CD4-positive, alpha-beta T cell treated with Interleukin-6 for 4 hours (primary cell): ENCODE measurements around the gene C1orf105.
"Not testable (repeated sequence)": the region's sequence is repeated elsewhere in the genome, so short reads cannot be mapped to it uniquely, and the experiment has no call there.

ENCODE experiments used
- DNase-seq: peaks from one replicate; pipeline ENCODE4 v3.0.0-alpha.2; 2020; ENCODE audit warnings: mixed read lengths

Gene C1orf105

DNA sequence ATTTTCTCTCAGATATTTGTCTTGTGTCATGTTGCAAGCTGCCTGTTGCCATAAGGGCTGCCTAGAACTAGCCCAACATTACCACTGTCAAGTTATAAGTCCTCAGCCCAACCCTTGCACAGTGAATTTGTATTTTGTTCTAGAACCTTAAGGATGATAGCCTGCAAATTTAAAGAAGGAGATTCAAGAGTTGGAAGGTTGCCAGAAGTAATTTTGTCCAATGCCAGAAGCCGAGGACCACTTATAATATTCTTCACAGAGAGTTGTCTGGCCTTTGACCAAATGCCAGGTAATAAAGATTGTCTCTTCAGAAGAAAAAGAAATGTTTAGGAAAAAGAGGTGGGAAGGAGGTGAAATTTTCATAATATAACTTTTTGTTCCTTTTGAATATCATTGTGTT is 71.9 kb downstream of the C1orf105 start:
- no peak for DNase-seq

GRCh38 chr1:172494166-172494565 is 73.7 kb downstream of the C1orf105 start:
- DNase-seq = no peak

DNA sequence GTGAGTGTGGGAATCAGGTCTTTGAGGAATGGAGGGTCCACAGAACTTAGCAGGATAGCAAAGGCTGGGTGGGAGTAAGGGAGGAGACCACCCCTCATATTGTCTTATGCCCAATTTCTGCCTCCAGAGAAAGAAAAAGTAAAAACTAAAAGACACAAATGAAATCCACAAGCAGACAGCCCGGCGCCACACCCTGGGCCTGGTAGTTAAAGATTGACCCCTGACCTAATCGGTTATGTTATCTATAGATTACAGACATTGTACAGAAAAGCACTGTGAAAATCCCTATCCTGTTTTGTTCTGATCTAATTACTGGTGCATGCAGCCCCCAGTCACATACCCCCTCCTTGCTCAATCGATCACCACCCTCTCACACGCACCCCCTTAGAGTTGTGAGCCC is 75.6 kb downstream of the C1orf105 start:
- not testable (repeated sequence) for DNase-seq

- no peak for DNase-seq
Observed at GRCh38 chr1:172496678-172497077, 76.2 kb downstream of the C1orf105 start.

- no peak for DNase-seq
Observed at GRCh38 chr1:172497230-172497629, 76.7 kb downstream of the C1orf105 start.

DNA sequence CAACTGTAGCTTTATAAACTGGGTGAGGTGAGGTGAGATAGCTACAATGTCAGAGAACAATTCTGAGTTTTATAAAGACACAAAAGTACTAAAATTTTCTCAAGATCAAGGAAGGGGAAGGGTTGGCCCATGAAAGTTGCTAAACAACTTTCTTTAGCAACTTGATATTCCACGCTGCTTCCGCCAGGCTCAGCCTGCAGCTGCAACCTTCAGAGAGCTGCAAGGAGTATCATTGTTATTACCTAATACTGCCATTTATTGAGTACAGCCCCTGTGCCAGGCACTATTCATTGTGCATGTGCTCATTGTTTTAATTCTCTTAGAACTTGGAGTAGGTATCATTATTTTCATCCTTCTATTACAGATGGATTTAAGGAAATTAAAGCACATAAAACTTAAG is 78.4 kb downstream of the C1orf105 start:
- DNase-seq = no peak

DNA sequence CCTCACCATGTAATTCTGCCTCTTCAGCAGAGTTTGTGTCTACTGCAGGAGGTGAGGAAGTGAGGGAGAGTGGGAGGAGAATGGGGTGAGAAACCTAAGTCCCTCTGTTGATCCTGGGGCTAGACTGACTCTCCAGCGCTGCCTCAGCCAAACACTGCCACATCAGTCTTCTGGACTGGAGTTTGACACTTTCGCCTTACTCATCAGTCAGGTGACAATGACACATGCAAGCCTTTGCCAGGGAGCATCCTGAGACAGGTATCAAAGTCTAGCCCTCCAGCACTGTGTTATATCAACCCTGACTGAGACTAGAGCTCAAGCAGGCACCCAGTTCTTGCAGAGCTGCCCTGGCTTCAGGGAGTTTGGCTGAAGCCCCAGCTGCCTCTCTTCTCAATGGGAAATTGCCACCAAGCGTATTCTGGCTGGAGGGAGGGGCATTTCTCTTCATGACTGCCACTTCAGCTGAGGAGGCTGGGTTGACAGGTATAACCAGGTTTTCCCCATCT is 79.2 kb downstream of the C1orf105 start:
- peak; percentile 13 for DNase-seq

DNA sequence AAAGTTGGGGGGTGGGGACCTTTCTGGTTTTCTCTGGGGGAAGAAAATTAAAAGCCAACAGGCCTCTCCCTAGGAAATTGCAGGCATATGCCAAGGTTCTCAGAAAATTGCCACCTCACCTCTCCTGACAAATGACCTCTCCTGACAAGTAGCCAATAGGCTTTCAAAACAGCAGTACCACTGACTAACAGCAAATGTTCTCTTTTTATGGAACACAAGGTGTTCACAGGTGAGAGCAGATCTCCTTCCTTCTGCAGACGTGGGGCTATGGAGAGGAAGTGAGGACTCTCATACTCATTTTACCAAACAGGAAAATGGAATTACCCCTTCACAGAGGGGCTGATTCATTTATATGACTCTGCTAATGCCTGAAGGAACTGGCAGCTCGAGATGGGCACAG is 79.7 kb downstream of the C1orf105 start:
- no peak for DNase-seq

GRCh38 chr1:172507741-172508140 is 87.3 kb downstream of the C1orf105 start:
- DNase-seq = no peak

DNA sequence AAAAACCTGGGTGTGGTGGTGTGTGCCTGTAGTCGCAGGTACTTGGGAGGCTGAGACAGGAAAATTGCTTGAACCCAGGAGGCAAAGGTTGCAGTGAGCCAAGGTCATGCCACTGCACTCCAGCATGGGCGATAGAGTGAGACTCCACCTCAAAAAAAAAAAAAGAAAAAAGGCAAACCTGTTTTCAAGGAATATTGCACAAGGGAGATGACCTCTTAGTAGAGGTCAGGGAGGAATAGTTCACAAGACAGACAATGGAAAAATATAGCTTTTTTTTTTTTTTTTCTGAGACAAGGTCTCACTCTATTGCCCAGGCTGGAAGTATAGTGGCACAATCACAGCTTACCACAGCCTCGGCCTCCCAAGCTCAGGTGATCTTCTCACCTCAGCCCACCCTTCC is 90.0 kb downstream of the C1orf105 start:
- DNase-seq = no peak

- no peak for DNase-seq
Observed at GRCh38 chr1:172512591-172512990, 92.1 kb downstream of the C1orf105 start.

DNA sequence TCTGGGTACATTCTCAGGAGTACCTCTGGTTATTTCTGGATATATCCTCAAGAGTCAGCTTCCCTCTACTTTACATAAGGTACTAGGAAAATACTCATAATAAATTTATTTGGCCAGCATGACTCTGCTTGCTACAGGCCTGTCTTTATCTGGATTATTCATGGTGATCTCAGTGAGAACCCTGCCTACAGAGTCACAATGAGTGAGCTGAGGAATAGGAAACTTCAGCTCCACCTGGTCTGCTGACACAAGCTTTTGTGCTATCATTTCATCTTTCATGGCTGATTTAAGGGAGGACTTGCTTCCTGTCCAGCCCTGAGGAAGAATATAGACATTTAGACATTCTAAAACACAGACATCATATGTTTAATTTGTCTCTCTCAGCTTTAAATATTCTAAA is 93.0 kb downstream of the C1orf105 start:
- no peak for DNase-seq

DNA sequence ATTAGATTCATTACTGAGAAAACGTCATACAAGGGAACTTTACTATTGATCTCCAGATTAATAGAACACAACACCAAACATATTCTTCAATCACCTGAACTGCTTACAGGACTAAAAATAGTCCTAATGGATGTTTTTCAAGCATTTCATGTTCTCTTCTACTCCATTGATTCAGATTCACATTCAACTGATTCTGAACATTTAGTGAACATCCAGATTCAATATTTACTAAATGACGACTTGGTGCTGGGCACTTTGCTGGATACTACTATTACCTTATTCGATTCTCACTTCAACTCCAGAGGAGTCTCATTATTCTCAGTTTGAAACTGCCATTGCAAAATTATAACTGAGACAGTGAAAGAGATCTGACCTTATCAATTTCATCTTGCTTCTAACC is 93.6 kb downstream of the C1orf105 start:
- no peak for DNase-seq

DNA sequence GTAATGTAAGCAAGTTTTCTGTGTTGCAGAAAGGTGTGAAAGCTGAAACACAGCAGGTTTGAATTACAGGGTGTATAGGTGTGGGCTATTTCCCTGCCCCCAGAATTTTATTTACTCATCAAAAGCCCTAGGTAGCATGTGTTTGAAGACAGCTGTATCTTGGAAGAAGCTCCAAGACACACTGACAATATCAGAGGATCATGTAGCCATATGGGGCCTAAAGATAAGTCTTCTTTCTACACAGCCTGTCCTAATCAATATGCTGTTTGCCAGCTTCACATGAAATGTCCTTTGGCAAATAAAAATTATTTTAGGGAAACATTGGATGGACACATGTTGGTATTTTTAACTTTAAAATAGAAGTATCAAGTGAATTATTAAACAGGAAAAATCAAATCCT is 95.0 kb downstream of the C1orf105 start:
- DNase-seq = no peak

- no peak for DNase-seq
Observed at GRCh38 chr1:172515927-172516326, 95.4 kb downstream of the C1orf105 start.

DNA sequence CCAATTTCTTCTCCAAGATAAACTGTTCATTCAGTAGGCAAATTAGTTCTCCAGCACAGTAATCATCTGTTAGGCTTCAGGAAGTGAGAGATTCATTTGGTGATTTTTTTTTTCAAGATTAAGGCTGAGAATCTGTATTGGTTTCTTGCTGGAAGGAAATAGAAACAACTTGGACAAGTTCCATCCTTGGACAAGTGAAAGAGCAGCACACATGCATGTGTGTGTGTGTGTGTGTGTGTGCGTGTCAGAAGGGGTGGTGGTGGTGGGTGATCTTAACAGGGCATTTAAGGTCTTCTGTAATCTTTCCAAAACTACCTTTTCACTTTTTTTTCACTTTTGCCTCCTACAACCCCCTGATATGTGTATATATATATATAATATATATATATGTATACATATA is 96.6 kb downstream of the C1orf105 start:
- no peak for DNase-seq

DNA sequence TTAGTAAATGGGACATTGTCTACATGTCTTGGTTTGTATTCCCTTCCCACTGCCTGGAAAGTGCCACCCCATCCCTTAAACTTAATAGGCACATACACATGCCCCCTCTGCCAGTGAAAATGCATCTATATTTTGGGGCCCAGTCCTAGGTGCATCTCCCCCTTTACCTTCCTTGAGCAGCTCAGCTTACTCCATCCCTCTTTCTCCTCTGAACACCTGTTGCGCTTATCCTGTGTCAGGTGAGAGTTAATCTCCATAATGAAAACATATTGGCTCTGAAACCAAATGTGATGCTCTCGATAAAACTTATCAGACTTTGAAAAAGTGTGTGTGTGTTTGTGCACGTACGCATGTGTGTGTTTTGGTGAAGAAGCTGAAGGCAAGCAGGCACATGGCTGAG is 97.1 kb downstream of the C1orf105 start:
- no peak for DNase-seq
